Transverse colon (tissue), 4 donors: ENCODE measurements around the gene RANGRF. TPM values are rescaled to one million over a fixed set of nuclear protein-coding genes. Genes with fewer than 3 reads are reported as not detected.

Experiments
- DNase-seq: peaks from one replicate; pipeline ENCODE4 v3.0.0-alpha.2; 2019
- H3K27ac ChIP-seq, 4 donors: fragments of 200-600 bp; sonication (generic); 2 replicates each; pipeline ENCODE4 v1.5.1; 2016 to 2018; ENCODE audit warnings: inconsistent platforms in 4 of 4
- H3K27me3 ChIP-seq: fragments of 200-600 bp; sonication (generic); 2 replicates; pipeline ENCODE4 v1.5.1; 2017; ENCODE audit warnings: inconsistent platforms
- H3K36me3 ChIP-seq, 4 donors: fragments of 200-600 bp; sonication (generic); 2 replicates each; pipeline ENCODE4 v1.5.1; 2017 to 2019; ENCODE audit warnings: inconsistent platforms in 4 of 4
- H3K4me1 ChIP-seq, 4 donors: fragments of 200-600 bp; sonication (generic); 2 replicates each; pipeline ENCODE4 v1.5.1; 2017 to 2020; ENCODE audit warnings: inconsistent platforms in 4 of 4
- H3K4me3 ChIP-seq, 4 donors: fragments of 200-600 bp; sonication (generic); 1 replicate in 1 of 4; 2 replicates in 3 of 4; pipeline versions ENCODE4 v1.5.1 to v1.6.1; 2017 to 2019; ENCODE audit warnings: inconsistent platforms in 4 of 4
- H3K9me3 ChIP-seq, 2 donors: fragments of 200-600 bp; sonication (generic); 2 replicates each; pipeline ENCODE4 v1.5.1; 2017 to 2019; ENCODE audit warnings: inconsistent platforms in 2 of 2
- CTCF ChIP-seq, 5 experiments: fragments of 200-600 bp in 3 of 5; fragments of 450-650 bp in 2 of 5; sonication (generic) in 3 of 5; IDR thresholded peaks; 1 replicate in 2 of 5; 2 replicates in 3 of 5; pipeline ENCODE4 v1.5.1; 2016 to 2017; ENCODE audit warnings: antibody characterized with exemption in 5 of 5, inconsistent platforms in 3 of 5, mild to moderate bottlenecking in 2 of 5, moderate library complexity in 1 of 5
- EP300 ChIP-seq: sonication (generic); formaldehyde crosslinking; IDR thresholded peaks from one replicate; pipeline ENCODE4 v1.6.1; 2017; ENCODE audit warnings: antibody characterized with exemption, low read depth
- POLR2A ChIP-seq: fragments of 450-650 bp; IDR thresholded peaks from one replicate; pipeline ENCODE4 v1.6.1; 2016; ENCODE audit warnings: antibody characterized with exemption, mild to moderate bottlenecking, moderate library complexity
- POLR2AphosphoS5 ChIP-seq, 3 donors: sonication (generic); formaldehyde crosslinking; IDR thresholded peaks; one replicate each; pipeline ENCODE4 v1.6.1; 2016; ENCODE audit warnings: antibody characterized with exemption in 3 of 3
- WGBS, 2 donors: methylation state at CpG; one replicate each; pipeline ENCODE4 v1.1.5; 2018; ENCODE audit warnings: low coverage in 1 of 2; 5-methylcytosine and 5-hydroxymethylcytosine counted together
- in situ Hi-C, 4 donors: fragments of 200-750 bp; cut with MboI; loops; one replicate each; pipeline versions ENCODE4 v1.15.0 to v1.15.1; 2017; ENCODE audit warnings: low sequenced_read_pairs in 3 of 4, low pct_ligation_motif_present in 1 of 4, low pct_unique_long_range_greater_than_20kb in 1 of 4
- intact Hi-C: fragments of 100-400 bp; cut with DNase I; formaldehyde crosslinking; loops from one replicate; pipeline ENCODE4 v1.15.1; 2023; ENCODE audit warnings: low total_unique reads
- total RNA-seq, 4 donors: library from RNA; depleted of rRNA; stranded (reverse); fragments of >200 nt; gene quantifications; one replicate each; pipeline ENCODE4 v1.1.0, GENCODE V29; 2016

Gene RANGRF
- total RNA-seq, 4 donors from 2014 or later, result 8.4 to 47.1 (median 14.6) TPM

GRCh38 chr17:8264320-8264719, 24.1 kb upstream of the RANGRF start:
- no peaks in the 10 kb centered on the region for H3K9me3 ChIP-seq
- no peak for TF ChIP-seq POLR2A
- no peak for TF ChIP-seq CTCF (IDR thresholded peaks at IDR 0.05)
- TF ChIP-seq EP300, result no peak
- TF ChIP-seq POLR2AphosphoS5 (IDR thresholded peaks at IDR 0.05), result no peak
- no peaks in the 10 kb centered on the region for H3K36me3 ChIP-seq
- intact Hi-C loops, result no loop called here
- DNase-seq, result no peak
- no peak overlapping the region for H3K4me3 ChIP-seq
- H3K4me1 ChIP-seq, result no peaks in the 10 kb centered on the region
- H3K27ac ChIP-seq, result no peak overlapping the region
- no peaks in the 10 kb centered on the region for H3K27me3 ChIP-seq
- 100% methylated on average over 1 to 10 of the region's 10 CpGs for WGBS, 2 donors
- in situ Hi-C loops, result no loop called here

GRCh38 chr17:8264836-8265542, 23.5 kb upstream of the RANGRF start:
- H3K36me3 ChIP-seq, result no peaks in the 10 kb centered on the region
- in situ Hi-C loops, result no loop called here
- WGBS, 2 donors, result 98% methylated on average over 12 of the region's 18 CpGs; no CpG with 5 or more reads in 1 of the 2 donors
- H3K4me3 ChIP-seq, result no peak overlapping the region
- no peak overlapping the region for H3K27ac ChIP-seq
- H3K9me3 ChIP-seq, result no peaks in the 10 kb centered on the region
- no peak for DNase-seq
- TF ChIP-seq EP300 (no peak), CTCF (IDR thresholded peaks at IDR 0.05) (no peak), POLR2A (no peak), POLR2AphosphoS5 (IDR thresholded peaks at IDR 0.05) (no peak)
- no peaks in the 10 kb centered on the region for H3K4me1 ChIP-seq
- no peaks in the 10 kb centered on the region for H3K27me3 ChIP-seq
- intact Hi-C loops, result no loop called here

GRCh38 chr17:8266648-8267479, 21.6 kb upstream of the RANGRF start:
- Histone ChIP-seq H3K36me3 (no peaks in the 10 kb centered on the region), H3K9me3 (no peaks in the 10 kb centered on the region), H3K4me3 (no peak overlapping the region), H3K27me3 (no peaks in the 10 kb centered on the region), H3K27ac (no peak overlapping the region), H3K4me1 (no peaks in the 10 kb centered on the region)
- intact Hi-C loops, result no loop called here
- TF ChIP-seq EP300, result no peak
- no peak for TF ChIP-seq POLR2A
- no peak for TF ChIP-seq CTCF (IDR thresholded peaks at IDR 0.05)
- TF ChIP-seq POLR2AphosphoS5 (IDR thresholded peaks at IDR 0.05), result no peak
- DNase-seq, result no peak
- 92 to 100% methylated on average over 3 to 29 of the region's 29 CpGs for WGBS, 2 donors
- in situ Hi-C loops, result no loop called here

- Histone ChIP-seq H3K36me3 (no peaks in the 10 kb centered on the region), H3K27ac (no peak overlapping the region), H3K4me3 (no peak overlapping the region), H3K9me3 (no peaks in the 10 kb centered on the region), H3K27me3 (no peaks in the 10 kb centered on the region), H3K4me1 (no peaks in the 10 kb centered on the region)
- DNase-seq, result no peak
- WGBS, 2 donors, result 91 to 94% methylated on average over 9 to 10 of the region's 13 CpGs
- TF ChIP-seq EP300 (no peak), POLR2A (no peak), POLR2AphosphoS5 (IDR thresholded peaks at IDR 0.05) (no peak), CTCF (IDR thresholded peaks at IDR 0.05) (no peak)
- in situ Hi-C loops (no loop called here), intact Hi-C loops (no loop called here)
Observed at GRCh38 chr17:8267480-8268147, 20.9 kb upstream of the RANGRF start.
